Calu3 (cell line): ENCODE measurements around the gene NRP2. TPM values are rescaled to one million over a fixed set of nuclear protein-coding genes. Genes with fewer than 3 reads are reported as not detected.

Experiments
- BruUV-seq: library from RNA; stranded (reverse); fragments of 400-500 nt; replicated peaks from 2 replicates; lab custom pipeline; 2021; lab: Mats Ljungman, UMichigan
- CTCF ChIA-PET: fragments of 300-600 bp; sonication (Branson Sonifier 250); formaldehyde crosslinking; loops from one replicate; lab custom pipeline; 2022; ENCODE audit warnings: antibody characterized with exemption; lab: Charles Lee
- DNase-seq: peaks from one replicate; pipeline ENCODE4 v3.0.0; 2022
- H3K27ac Mint-ChIP-seq: one replicate; pipeline ENCODE4 v1.8.0; 2022; ENCODE audit warnings: mixed read lengths; ENCODE audit not compliant: unreplicated experiment
- H3K27me3 Mint-ChIP-seq: one replicate; pipeline ENCODE4 v1.8.0; 2022; ENCODE audit warnings: mixed read lengths; ENCODE audit not compliant: unreplicated experiment
- H3K36me3 Mint-ChIP-seq: one replicate; pipeline ENCODE4 v1.8.0; 2022; ENCODE audit warnings: mild to moderate bottlenecking, moderate library complexity, mixed read lengths; ENCODE audit not compliant: insufficient read depth, unreplicated experiment
- H3K4me1 Mint-ChIP-seq: one replicate; pipeline ENCODE4 v1.8.0; 2022; ENCODE audit warnings: mild to moderate bottlenecking, low read depth, mixed read lengths; ENCODE audit not compliant: unreplicated experiment
- H3K4me3 Mint-ChIP-seq: one replicate; pipeline ENCODE4 v1.8.0; 2022; ENCODE audit warnings: mild to moderate bottlenecking, low read depth, moderate library complexity, mixed read lengths; ENCODE audit not compliant: unreplicated experiment
- H3K9me3 Mint-ChIP-seq: one replicate; pipeline ENCODE4 v1.8.0; 2022; ENCODE audit warnings: low read depth, mixed read lengths; ENCODE audit not compliant: unreplicated experiment
- intact Hi-C: fragments of 100-400 bp; cut with micrococcal nuclease; formaldehyde crosslinking; loops from one replicate; pipeline ENCODE4 v1.10.0; 2022; ENCODE audit not compliant: unreplicated experiment
- total RNA-seq: library from RNA; stranded (reverse); gene quantifications from 2 replicates; pipeline ENCODE4 v1.2.3, GENCODE V29; 2022
- TF ChIP-seq, protein P1 (sequence below): fragments of 200-600 bp; IDR thresholded peaks from one replicate; pipeline ENCODE4 v1.8.0; 2022; ENCODE audit warnings: antibody characterized with exemption; ENCODE audit not compliant: unreplicated experiment

NRP2 gene
- total RNA-seq, 1 experiment from 2014 or later = 19.9 TPM

DNA sequence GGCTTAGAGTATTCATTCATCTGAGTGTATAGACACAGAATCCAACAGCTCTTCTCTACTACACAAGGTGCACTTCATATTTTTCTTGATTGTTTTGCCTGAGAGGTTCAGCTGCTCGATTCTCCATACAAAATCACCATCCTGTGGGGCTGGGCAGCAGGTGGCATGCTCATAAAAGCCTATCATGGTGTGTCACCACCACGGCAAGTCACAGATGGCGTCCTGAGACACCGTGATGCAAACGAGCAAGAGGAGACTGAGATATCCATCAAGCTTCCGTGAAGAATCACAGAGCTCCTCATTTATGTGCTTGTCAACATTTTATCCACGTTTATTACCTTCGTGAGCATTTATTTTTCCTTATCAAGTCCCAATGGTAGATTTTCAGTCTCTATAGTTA is 22.4 kb upstream of the NRP2 start:
- intact Hi-C loops = no loop called here
- H3K36me3 Mint-ChIP-seq = no peaks in the 10 kb centered on the region
- H3K9me3 Mint-ChIP-seq = no peaks in the 10 kb centered on the region
- CTCF ChIA-PET = interaction anchor here (1.4 kb wide), 1 partner anchor 23 kb away, joined by 5 read pairs; the partner anchor contains the start of gene NRP2
- no peak overlapping the region for H3K27ac Mint-ChIP-seq
- H3K27me3 Mint-ChIP-seq = peaks cover 47% of the 10 kb centered on the region
- no TSS peak for BruUV-seq
- no peak overlapping the region for H3K4me3 Mint-ChIP-seq
- DNase-seq = no peak
- TF ChIP-seq, protein P1, sequence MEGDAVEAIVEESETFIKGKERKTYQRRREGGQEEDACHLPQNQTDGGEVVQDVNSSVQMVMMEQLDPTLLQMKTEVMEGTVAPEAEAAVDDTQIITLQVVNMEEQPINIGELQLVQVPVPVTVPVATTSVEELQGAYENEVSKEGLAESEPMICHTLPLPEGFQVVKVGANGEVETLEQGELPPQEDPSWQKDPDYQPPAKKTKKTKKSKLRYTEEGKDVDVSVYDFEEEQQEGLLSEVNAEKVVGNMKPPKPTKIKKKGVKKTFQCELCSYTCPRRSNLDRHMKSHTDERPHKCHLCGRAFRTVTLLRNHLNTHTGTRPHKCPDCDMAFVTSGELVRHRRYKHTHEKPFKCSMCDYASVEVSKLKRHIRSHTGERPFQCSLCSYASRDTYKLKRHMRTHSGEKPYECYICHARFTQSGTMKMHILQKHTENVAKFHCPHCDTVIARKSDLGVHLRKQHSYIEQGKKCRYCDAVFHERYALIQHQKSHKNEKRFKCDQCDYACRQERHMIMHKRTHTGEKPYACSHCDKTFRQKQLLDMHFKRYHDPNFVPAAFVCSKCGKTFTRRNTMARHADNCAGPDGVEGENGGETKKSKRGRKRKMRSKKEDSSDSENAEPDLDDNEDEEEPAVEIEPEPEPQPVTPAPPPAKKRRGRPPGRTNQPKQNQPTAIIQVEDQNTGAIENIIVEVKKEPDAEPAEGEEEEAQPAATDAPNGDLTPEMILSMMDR = no peak
- no peaks in the 10 kb centered on the region for H3K4me1 Mint-ChIP-seq

DNA sequence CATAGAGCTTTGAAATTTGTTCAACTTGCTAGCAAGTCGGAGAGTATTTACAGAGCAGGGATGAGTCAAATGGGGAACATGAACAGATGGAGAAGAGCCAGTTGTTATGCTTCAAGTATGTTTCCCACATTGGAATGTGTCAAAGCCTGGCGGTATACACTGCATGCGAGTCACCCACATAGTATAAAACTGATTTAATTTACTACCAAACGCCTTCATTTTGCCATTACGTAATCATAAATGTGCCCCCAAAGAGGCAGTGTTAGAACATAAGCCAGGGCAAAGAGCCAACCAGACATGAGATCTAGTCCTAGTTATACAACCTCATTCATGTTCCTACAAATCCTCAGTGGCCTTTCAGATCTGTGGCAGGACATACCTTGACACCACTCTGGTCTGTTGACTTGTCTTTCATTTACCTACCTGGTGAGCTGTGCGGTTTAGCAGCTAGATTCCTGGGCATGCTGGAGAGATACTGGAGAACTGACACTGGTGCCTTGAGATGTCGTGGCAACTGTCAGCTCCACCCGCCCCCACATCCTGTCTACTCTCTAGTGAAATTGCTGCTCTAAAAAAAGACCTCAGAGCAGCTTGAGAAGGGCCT is 21.7 kb upstream of the NRP2 start:
- Mint-ChIP-seq H3K4me3 (no peak overlapping the region), H3K27me3 (peaks cover 40% of the 10 kb centered on the region), H3K4me1 (peaks cover 2% of the 10 kb centered on the region), H3K27ac (no peak overlapping the region), H3K36me3 (no peaks in the 10 kb centered on the region), H3K9me3 (no peaks in the 10 kb centered on the region)
- no TSS peak for BruUV-seq
- CTCF ChIA-PET = interaction anchor here (1.4 kb wide), 1 partner anchor 22 kb away, joined by 5 read pairs; the partner anchor contains the start of gene NRP2
- no peak for DNase-seq
- TF ChIP-seq, protein P1 = no peak
- intact Hi-C loops = no loop called here

- intact Hi-C loops = no loop called here
- peaks cover 8% of the 10 kb centered on the region for H3K4me1 Mint-ChIP-seq
- H3K27me3 Mint-ChIP-seq = peaks cover 35% of the 10 kb centered on the region
- no peak overlapping the region for H3K27ac Mint-ChIP-seq
- CTCF ChIA-PET = interaction anchor here (1.4 kb wide), 1 partner anchor 21 kb away, joined by 5 read pairs; the partner anchor contains the start of gene NRP2
- DNase-seq = no peak
- TF ChIP-seq, protein P1 = no peak
- BruUV-seq = no TSS peak
- H3K4me3 Mint-ChIP-seq = no peak overlapping the region
- no peaks in the 10 kb centered on the region for H3K9me3 Mint-ChIP-seq
- no peaks in the 10 kb centered on the region for H3K36me3 Mint-ChIP-seq
These were observed 21.0 kb upstream of the NRP2 start for GRCh38 chr2:205661281-205661680.

DNA sequence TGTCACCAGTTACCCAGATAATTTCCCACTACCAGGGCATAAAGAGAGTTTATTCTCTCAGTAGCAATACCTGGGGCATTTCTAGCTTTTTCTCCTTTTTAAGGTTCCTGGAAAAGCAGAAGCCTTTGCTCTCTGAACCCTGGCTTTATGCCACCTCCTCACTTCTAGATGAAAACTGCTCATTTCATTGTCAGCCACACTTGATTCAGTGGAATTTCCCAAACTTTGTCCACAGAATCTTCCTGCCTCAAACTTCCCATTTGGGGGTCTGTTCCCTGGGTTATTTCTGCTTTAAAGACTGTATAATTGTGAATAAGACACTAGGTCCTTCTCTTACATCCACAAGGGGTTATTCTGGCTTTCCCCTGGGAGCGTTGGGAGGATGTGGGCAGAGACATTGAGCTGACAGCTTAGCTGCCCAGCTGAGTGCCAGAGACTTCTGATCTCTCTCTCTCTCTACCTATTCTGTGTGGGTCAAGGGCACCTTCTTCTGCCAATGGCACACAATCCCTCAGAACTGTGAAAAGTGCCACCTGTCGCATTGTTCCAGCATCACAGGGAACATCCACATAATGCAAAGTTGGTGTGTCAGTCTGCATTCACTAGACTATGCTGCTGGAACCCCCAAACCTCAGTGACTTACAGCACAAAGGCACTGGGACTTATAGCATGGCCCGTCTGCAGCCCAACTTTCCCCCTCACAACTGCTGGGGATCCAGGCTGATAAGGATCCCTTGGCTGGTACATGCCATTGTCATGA is 19.9 kb upstream of the NRP2 start:
- Mint-ChIP-seq H3K4me3 (no peak overlapping the region), H3K27me3 (peaks cover 35% of the 10 kb centered on the region), H3K27ac (no peak overlapping the region), H3K4me1 (peaks cover 13% of the 10 kb centered on the region), H3K36me3 (no peaks in the 10 kb centered on the region), H3K9me3 (no peaks in the 10 kb centered on the region)
- no peak for DNase-seq
- TF ChIP-seq, protein P1 = no peak
- intact Hi-C loops = no loop called here
- CTCF ChIA-PET = interaction anchor here (1.0 kb wide), 1 partner anchor 14 kb away, joined by 3 read pairs; no protein-coding TSS in a partner anchor
- no TSS peak for BruUV-seq
